ENCODE results near the gene RHOU. TPM values are rescaled to one million over a fixed set of nuclear protein-coding genes. Genes with fewer than 3 reads are reported as not detected.

Gene RHOU
- total and polyA plus RNA-seq, 2 experiments from 2014 or later: 0.95 to 4.4 TPM

- H3K27me3 ChIP-seq (ENCODE audit: insufficient read depth): no peaks in the 10 kb centered on the region
- no peak for ATAC-seq
- no peak overlapping the region for H3K27ac ChIP-seq (ENCODE audit: low read depth)
- Mint-ChIP-seq H3K4me1 (no peaks in the 10 kb centered on the region), H3K27me3 (ENCODE audit: insufficient read depth, low read depth, poor library complexity) (peaks cover 7% of the 10 kb centered on the region), H3K9me3 (no peaks in the 10 kb centered on the region; the same call in 2 of the 3 replicates), H3K4me3 (no peak overlapping the region), H3K27ac (no peak overlapping the region), H3K36me3 (ENCODE audit: low read depth) (no peaks in the 10 kb centered on the region)
- 0 out of 2 replicates have a peak, but pooled peaks cover under 1% of the 10 kb centered on the region for H3K9me2 ChIP-seq (ENCODE audit: insufficient read depth)
- no peaks in the 10 kb centered on the region for H3F3A ChIP-seq (replicated peaks; ENCODE audit: low read depth)
- H3K4me1 ChIP-seq (ENCODE audit: insufficient read depth): no peaks in the 10 kb centered on the region
- no peak overlapping the region for H2AFZ ChIP-seq
- no peaks in the 10 kb centered on the region for H3K79me2 ChIP-seq (replicated peaks; ENCODE audit: insufficient read depth)
- no peak for TF ChIP-seq EZH2phosphoT487 (IDR thresholded peaks at IDR 0.05; ENCODE audit: unreplicated experiment)
- TF ChIP-seq NANOG (IDR thresholded peaks at IDR 0.05; ENCODE audit: borderline replicate concordance): no peak
- no peak for TF ChIP-seq EZH2 (IDR thresholded peaks at IDR 0.05; ENCODE audit: low read depth, unreplicated experiment)
- TF ChIP-seq CTCF (conservative IDR thresholded peaks at IDR 0.05; ENCODE audit: low read depth in 2 of 2): no peak
- no peak for TF ChIP-seq ZNF331 (CRISPR knock-in tag; IDR thresholded peaks at IDR 0.05; ENCODE audit: low read depth)
- no peak for TF ChIP-seq JUNB (IDR thresholded peaks at IDR 0.05; ENCODE audit: unreplicated experiment)
- no peak for TF ChIP-seq POLR2AphosphoS5 (IDR thresholded peaks at IDR 0.05; ENCODE audit: low read depth)
- TF ChIP-seq STAT1 (IDR thresholded peaks at IDR 0.05; ENCODE audit: unreplicated experiment): no peak
- no peak for TF ChIP-seq ZNF462 (CRISPR knock-in tag; IDR thresholded peaks at IDR 0.05)
- TF ChIP-seq ZNF114 (CRISPR knock-in tag; IDR thresholded peaks at IDR 0.05): no peak
- no peak for TF ChIP-seq CREB1 (CRISPR knock-in tag; IDR thresholded peaks at IDR 0.05; ENCODE audit: low read depth)
- TF ChIP-seq REST (IDR thresholded peaks at IDR 0.05; ENCODE audit: unreplicated experiment): no peak
- TF ChIP-seq ETS1 (IDR thresholded peaks at IDR 0.05): no peak
- H3K4me2 ChIP-seq: no peak overlapping the region
- DNase-seq (ENCODE audit: low spot score): no peak
- H3K36me3 ChIP-seq (ENCODE audit: insufficient read depth): no peaks in the 10 kb centered on the region
- H4K20me1 ChIP-seq (replicated peaks; ENCODE audit: insufficient read depth): no peaks in the 10 kb centered on the region
- H3K4me3 ChIP-seq: no peak overlapping the region
Measured at GRCh38 chr1:228778961-228779360, 43.7 kb downstream of the RHOU start.
